Adrenal gland (tissue), 12 donors: ENCODE measurements around the gene SLC39A9. TPM values are rescaled to one million over a fixed set of nuclear protein-coding genes. Genes with fewer than 3 reads are reported as not detected.
"Not testable (repeated sequence)": the region's sequence is repeated elsewhere in the genome, so short reads cannot be mapped to it uniquely, and the experiment has no call there.

ENCODE experiments used
- DNase-seq, 7 donors: peaks; one replicate each; pipeline ENCODE4 v3.0.0-alpha.2; 2019 to 2020
- H3K27ac ChIP-seq, 5 donors: fragments of 200-600 bp; sonication (generic) in 4 of 5; 1 replicate in 3 of 5; 2 replicates in 2 of 5; pipeline versions ENCODE4 v1.5.1 to v1.8.0; 2016 to 2020; ENCODE audit warnings: mild to moderate bottlenecking in 1 of 5
- H3K27me3 ChIP-seq: fragments of 200-600 bp; 2 replicates; pipeline ENCODE4 v1.8.0; 2021
- H3K36me3 ChIP-seq, 2 donors: fragments of 200-600 bp; replicated peaks in 1 of 2; 1 replicate in 1 of 2; 2 replicates in 1 of 2; pipeline versions ENCODE4 v1.5.1 to v1.8.0; 2018 to 2022
- H3K4me1 ChIP-seq, 2 donors: fragments of 200-600 bp; replicated peaks in 1 of 2; 1 replicate in 1 of 2; 2 replicates in 1 of 2; pipeline versions ENCODE4 v1.5.1 to v1.8.0; 2018 to 2021
- H3K4me3 ChIP-seq, 4 donors: fragments of 200-600 bp; sonication (generic) in 3 of 4; one replicate each; pipeline ENCODE4 v1.5.1; 2016 to 2018
- H3K9me3 ChIP-seq, 3 donors: fragments of 200-600 bp; sonication (generic) in 1 of 3; replicated peaks in 1 of 3; 1 replicate in 2 of 3; 2 replicates in 1 of 3; pipeline versions ENCODE4 v1.5.1 to v1.8.0; 2016 to 2021
- CTCF ChIP-seq, 6 experiments: fragments of 450-650 bp in 4 of 6; fragments of 200-600 bp in 2 of 6; sonication (generic) in 1 of 6; IDR thresholded peaks; 1 replicate in 5 of 6; 2 replicates in 1 of 6; pipeline versions ENCODE4 v1.5.1 to v1.8.0; 2016 to 2021; ENCODE audit warnings: antibody characterized with exemption in 6 of 6, mild to moderate bottlenecking in 2 of 6, moderate library complexity in 1 of 6
- POLR2A ChIP-seq, 2 donors: fragments of 450-650 bp; IDR thresholded peaks; one replicate each; pipeline ENCODE4 v1.6.1; 2017; ENCODE audit warnings: antibody characterized with exemption in 2 of 2, mild to moderate bottlenecking in 2 of 2, moderate library complexity in 1 of 2
- WGBS, 4 donors: extraction: QIAGEN DNeasy Blood & Tissue Kit in 2 of 4; methylation state at CpG; one replicate each; pipeline versions ENCODE4 v1.1.5 to v1.1.7; 2013 to 2017; 5-methylcytosine and 5-hydroxymethylcytosine counted together
- intact Hi-C, 2 donors: fragments of 100-400 bp; cut with DNase I; formaldehyde crosslinking; loops; one replicate each; pipeline versions ENCODE4 v1.14.1 to v1.15.0; 2022 to 2023
- polyA plus RNA-seq, 3 donors: library from polyadenylated mRNA; stranded (reverse); fragments of 200-250 nt in 2 of 3; fragments of 350-450 nt in 1 of 3; fragmentation: Illumina TruSeq in 1 of 3; extraction: RNeasy Lipid Tissue Mini Kit (QIAGEN cat#74804) in 1 of 3; gene quantifications; one replicate each; pipeline ENCODE4 v1.2.3, GENCODE V29; 2013 to 2014
- total RNA-seq, 9 donors: library from RNA; depleted of rRNA in 4 of 9; stranded (reverse); fragments of >200 nt in 4 of 9; fragments of 120-200 nt in 1 of 9; fragmentation: NEBNext Ultra II Directional in 1 of 9; extraction: Animal tissue kit (Norgen Biotek cat#: 25700) in 1 of 9; gene quantifications; one replicate each; pipeline versions ENCODE4 v1.1.0 to v1.2.4, GENCODE V29; 2013 to 2023
- donor health status: healthy with polysubstance abuse.
- donor health status: Bipolar disorder and iron deficiency.
- donor health status: DM: yes; HTN: yes; CAD: no.
- donor health status: DM: no; HTN: no; CAD: no.
- donor health status: DM: no; HTN: no; CAD: no.
- donor health status: DM: yes; HTN: yes; CAD: no.

The SLC39A9 gene
- total and polyA plus RNA-seq, 12 donors, result 17.7 to 130 (median 72.5) TPM

- no peak overlapping the region for H3K27ac ChIP-seq
- no peak for DNase-seq
- intact Hi-C loops, result no loop called here
- H3K36me3 ChIP-seq, result peaks cover 0 to 17% of the 10 kb centered on the region in 2 donors
- TF ChIP-seq POLR2A (IDR thresholded peaks at IDR 0.05), result no peak
- TF ChIP-seq CTCF (IDR thresholded peaks at IDR 0.05), result no peak
- no peaks in the 10 kb centered on the region for H3K9me3 ChIP-seq
- no peak overlapping the region for H3K4me3 ChIP-seq
- H3K4me1 ChIP-seq, result no peaks in the 10 kb centered on the region
- H3K27me3 ChIP-seq, result no peaks in the 10 kb centered on the region
Measured at GRCh38 chr14:69376439-69376838, 22.1 kb upstream of the SLC39A9 start.

GRCh38 chr14:69378274-69378673 is 20.2 kb upstream of the SLC39A9 start:
- intact Hi-C loops, result no loop called here
- H3K36me3 ChIP-seq, result peaks cover 0 to 17% of the 10 kb centered on the region in 2 donors
- H3K4me3 ChIP-seq, result no peak overlapping the region
- H3K27me3 ChIP-seq, result no peaks in the 10 kb centered on the region
- WGBS, 4 donors, result 94 to 100% (median 96%) methylated on average over 2 of the region's 2 CpGs
- H3K27ac ChIP-seq, result no peak overlapping the region
- DNase-seq, result no peak
- H3K4me1 ChIP-seq, result no peaks in the 10 kb centered on the region
- no peak for TF ChIP-seq CTCF (IDR thresholded peaks at IDR 0.05)
- H3K9me3 ChIP-seq, result no peaks in the 10 kb centered on the region

- no peaks in the 10 kb centered on the region for H3K9me3 ChIP-seq
- no peak overlapping the region for H3K4me3 ChIP-seq
- H3K27ac ChIP-seq, result no peak overlapping the region
- intact Hi-C loops, result no loop called here
- 89 to 94% (median 92%) methylated on average over 3 of the region's 3 CpGs for WGBS, 4 donors
- H3K27me3 ChIP-seq, result no peaks in the 10 kb centered on the region
- TF ChIP-seq CTCF (IDR thresholded peaks at IDR 0.05) (no peak), POLR2A (IDR thresholded peaks at IDR 0.05) (no peak)
- peaks cover 0 to 46% of the 10 kb centered on the region in 2 donors for H3K36me3 ChIP-seq
- no peak for DNase-seq
- peaks cover 0 to 6% of the 10 kb centered on the region in 2 donors for H3K4me1 ChIP-seq
Measured at GRCh38 chr14:69387311-69387710, 11.2 kb upstream of the SLC39A9 start.

GRCh38 chr14:69391400-69391799 is 7.1 kb upstream of the SLC39A9 start:
- H3K4me3 ChIP-seq, H3K27ac ChIP-seq, H3K9me3 ChIP-seq, intact Hi-C loops, H3K27me3 ChIP-seq: not testable (repeated sequence)
- WGBS, 4 donors, result 80 to 90% (median 86%) methylated on average over 8 of the region's 8 CpGs
- peak in 1 of 7 donors; percentile 14 for DNase-seq
- Histone ChIP-seq H3K4me1 (peaks cover 0 to 14% of the 10 kb centered on the region in 2 donors), H3K36me3 (peaks cover 0 to 75% of the 10 kb centered on the region in 2 donors)

- Histone ChIP-seq H3K4me3 (no peak overlapping the region), H3K9me3 (no peaks in the 10 kb centered on the region), H3K4me1 (peaks cover 10 to 24% of the 10 kb centered on the region in 2 donors), H3K27me3 (no peaks in the 10 kb centered on the region), H3K27ac (no peak overlapping the region), H3K36me3 (peaks cover 0 to 65% of the 10 kb centered on the region in 2 donors)
- intact Hi-C loops, result no loop called here
- DNase-seq, result no peak
- 81 to 99% (median 90%) methylated on average over 3 of the region's 3 CpGs for WGBS, 4 donors
- TF ChIP-seq POLR2A (IDR thresholded peaks at IDR 0.05) (no peak), CTCF (IDR thresholded peaks at IDR 0.05) (no peak)
Measured at GRCh38 chr14:69392481-69392880, 6.0 kb upstream of the SLC39A9 start.
